Astrocyte (in vitro differentiated cells and primary cell): ENCODE data around the gene CAMK2G. TPM values are rescaled to one million over a fixed set of nuclear protein-coding genes. Genes with fewer than 3 reads are reported as not detected.

Experiments used
- DNase-seq: peaks from one replicate; pipeline ENCODE4 v3.0.0-alpha.2; 2010; ENCODE audit warnings: low read depth
- FAIRE-seq: peaks from 2 replicates; lab custom pipeline; 2011; peaks lifted over from hg19 to GRCh38; lab: Jason Lieb, UNC
- H2AFZ ChIP-seq: 2 replicates; pipeline ENCODE4 v1.6.0; 2012; ENCODE audit warnings: low read depth, low read length, inconsistent platforms
- H3K27ac ChIP-seq: 2 replicates; pipeline ENCODE4 v1.5.1; 2011; ENCODE audit warnings: low read depth, low read length, inconsistent platforms
- H3K27me3 ChIP-seq: 2 replicates; pipeline ENCODE4 v1.6.0; 2011; ENCODE audit warnings: low read length, inconsistent platforms; ENCODE audit not compliant: insufficient read depth
- H3K36me3 ChIP-seq: 2 replicates; pipeline ENCODE4 v1.5.1; 2011; ENCODE audit warnings: low read length, inconsistent platforms; ENCODE audit not compliant: insufficient read depth
- H3K4me1 ChIP-seq: 2 replicates; pipeline ENCODE4 v1.5.1; 2011; ENCODE audit warnings: low read length, inconsistent platforms; ENCODE audit not compliant: insufficient read depth
- H3K4me2 ChIP-seq: 2 replicates; pipeline ENCODE4 v1.6.0; 2012; ENCODE audit warnings: low read length, inconsistent platforms
- H3K4me3 ChIP-seq: 2 replicates; pipeline ENCODE4 v1.5.1; 2011; ENCODE audit warnings: low read depth, mild to moderate bottlenecking, low read length, inconsistent platforms; ENCODE audit not compliant: insufficient read depth
- H3K79me2 ChIP-seq: 2 replicates; pipeline ENCODE4 v1.6.0; 2012; ENCODE audit warnings: mild to moderate bottlenecking, low read length, inconsistent platforms; ENCODE audit not compliant: insufficient read depth
- H3K9ac ChIP-seq: 2 replicates; pipeline ENCODE4 v1.6.0; 2012; ENCODE audit warnings: mild to moderate bottlenecking, low read length, inconsistent platforms
- H3K9me3 ChIP-seq: 2 replicates; pipeline ENCODE4 v1.5.1; 2012; ENCODE audit warnings: low read depth, mild to moderate bottlenecking, low read length, inconsistent platforms; ENCODE audit not compliant: insufficient read depth
- H4K20me1 ChIP-seq: 2 replicates; pipeline ENCODE4 v1.6.0; 2012; ENCODE audit warnings: low read length, inconsistent platforms; ENCODE audit not compliant: insufficient read depth
- H3K27ac Mint-ChIP-seq: one replicate; pipeline ENCODE4 v1.8.0; 2021; ENCODE audit warnings: mild to moderate bottlenecking, mixed read lengths; ENCODE audit not compliant: unreplicated experiment
- H3K27me3 Mint-ChIP-seq: one replicate; pipeline ENCODE4 v1.8.0; 2021; ENCODE audit warnings: low read depth, mixed read lengths; ENCODE audit not compliant: unreplicated experiment
- H3K36me3 Mint-ChIP-seq: one replicate; pipeline ENCODE4 v1.8.0; 2021; ENCODE audit warnings: low read depth, mixed read lengths; ENCODE audit not compliant: unreplicated experiment
- H3K4me1 Mint-ChIP-seq: one replicate; pipeline ENCODE4 v1.8.0; 2021; ENCODE audit warnings: low read depth, mixed read lengths; ENCODE audit not compliant: unreplicated experiment
- H3K4me3 Mint-ChIP-seq: one replicate; pipeline ENCODE4 v1.8.0; 2021; ENCODE audit warnings: mild to moderate bottlenecking, moderate library complexity, mixed read lengths; ENCODE audit not compliant: unreplicated experiment
- H3K9me3 Mint-ChIP-seq: one replicate; pipeline ENCODE4 v1.8.0; 2021; ENCODE audit warnings: mild to moderate bottlenecking, mixed read lengths; ENCODE audit not compliant: unreplicated experiment
- CTCF ChIP-seq: IDR thresholded peaks from 2 replicates; pipeline ENCODE4 v1.5.1; 2011; ENCODE audit warnings: low read depth, mild to moderate bottlenecking, inconsistent platforms, low read length, moderate library complexity; ENCODE audit not compliant: insufficient read depth
- EZH2 ChIP-seq: IDR thresholded peaks from 2 replicates; pipeline ENCODE4 v1.6.1; 2012; ENCODE audit warnings: mild to moderate bottlenecking, low read length, inconsistent platforms; ENCODE audit not compliant: insufficient read depth
- total RNA-seq: library from RNA; stranded (reverse); gene quantifications from 2 replicates; pipeline ENCODE4 v1.2.1, GENCODE V29; 2021

CAMK2G gene
- total RNA-seq, 1 donor from 2014 or later, result 19.8 TPM

GRCh38 chr10:73858013-73858708 lies 16.2 kb downstream of the CAMK2G start:
- TF ChIP-seq CTCF (no peak), EZH2 (no peak)
- peaks cover 14% of the 10 kb centered on the region for H3K4me1 Mint-ChIP-seq
- Histone ChIP-seq H3K36me3 (no peaks in the 10 kb centered on the region), H3K27ac (no peak overlapping the region), H2AFZ (no peak overlapping the region), H3K4me1 (peaks cover 30% of the 10 kb centered on the region), H3K9ac (peak overlapping the region; percentile 4), H3K4me3 (no peak overlapping the region), H3K9me3 (no peaks in the 10 kb centered on the region), H4K20me1 (peaks cover 88% of the 10 kb centered on the region), H3K27me3 (no peaks in the 10 kb centered on the region), H3K4me2 (peak overlapping the region; percentile 69), H3K79me2 (peaks cover 2% of the 10 kb centered on the region)
- no peak overlapping the region for H3K4me3 Mint-ChIP-seq
- no peak overlapping the region for H3K27ac Mint-ChIP-seq
- H3K36me3 Mint-ChIP-seq, result peaks cover 22% of the 10 kb centered on the region
- no peak for DNase-seq
- no peak for FAIRE-seq
- no peaks in the 10 kb centered on the region for H3K9me3 Mint-ChIP-seq
- H3K27me3 Mint-ChIP-seq, result no peaks in the 10 kb centered on the region

- Histone ChIP-seq H3K4me1 (peaks cover 30% of the 10 kb centered on the region), H3K4me2 (peak overlapping the region; percentile 69), H2AFZ (no peak overlapping the region), H4K20me1 (peaks cover 81% of the 10 kb centered on the region), H3K27ac (peak overlapping the region; percentile 12), H3K79me2 (no peaks in the 10 kb centered on the region), H3K9ac (peak overlapping the region; percentile 23), H3K27me3 (no peaks in the 10 kb centered on the region), H3K4me3 (no peak overlapping the region), H3K9me3 (no peaks in the 10 kb centered on the region), H3K36me3 (peaks cover 3% of the 10 kb centered on the region)
- H3K27me3 Mint-ChIP-seq, result no peaks in the 10 kb centered on the region
- no peak overlapping the region for H3K4me3 Mint-ChIP-seq
- H3K27ac Mint-ChIP-seq, result no peak overlapping the region
- FAIRE-seq (no peak), DNase-seq (peak; percentile 73)
- peaks cover 21% of the 10 kb centered on the region for H3K36me3 Mint-ChIP-seq
- no peaks in the 10 kb centered on the region for H3K9me3 Mint-ChIP-seq
- H3K4me1 Mint-ChIP-seq, result peaks cover 14% of the 10 kb centered on the region
- TF ChIP-seq CTCF, result no peak
- TF ChIP-seq EZH2, result no peak
Observed at GRCh38 chr10:73857446-73857845, 16.9 kb downstream of the CAMK2G start.

- no peak for TF ChIP-seq EZH2
- no peak for TF ChIP-seq CTCF
- peaks cover 31% of the 10 kb centered on the region for H3K4me1 ChIP-seq
- no peaks in the 10 kb centered on the region for H3K79me2 ChIP-seq
- H3K36me3 Mint-ChIP-seq, result peaks cover 26% of the 10 kb centered on the region
- no peaks in the 10 kb centered on the region for H3K9me3 Mint-ChIP-seq
- FAIRE-seq (no peak), DNase-seq (no peak)
- H4K20me1 ChIP-seq, result peaks cover 77% of the 10 kb centered on the region
- no peaks in the 10 kb centered on the region for H3K27me3 ChIP-seq
- H2AFZ ChIP-seq, result no peak overlapping the region
- no peak overlapping the region for H3K4me3 Mint-ChIP-seq
- H3K27me3 Mint-ChIP-seq, result no peaks in the 10 kb centered on the region
- no peaks in the 10 kb centered on the region for H3K9me3 ChIP-seq
- no peak overlapping the region for H3K27ac ChIP-seq
- H3K36me3 ChIP-seq, result peaks cover 3% of the 10 kb centered on the region
- no peak overlapping the region for H3K9ac ChIP-seq
- peaks cover 14% of the 10 kb centered on the region for H3K4me1 Mint-ChIP-seq
- H3K4me2 ChIP-seq, result no peak overlapping the region
- H3K4me3 ChIP-seq, result no peak overlapping the region
- no peak overlapping the region for H3K27ac Mint-ChIP-seq
Observed at GRCh38 chr10:73856261-73856660, 18.1 kb downstream of the CAMK2G start.
